PC-3 (cell line): Measurements from ENCODE around the gene TAS1R2. TPM values are rescaled to one million over a fixed set of nuclear protein-coding genes. Genes with fewer than 3 reads are reported as not detected.

Experiments
- ATAC-seq: fragments of 200-7000 bp; cut with Tn5 transposase; 2 replicates; pipeline ENCODE4 v1.9.1; 2020; ENCODE audit warnings: mild to moderate bottlenecking, moderate library complexity
- BruUV-seq: library from RNA; stranded (reverse); fragments of 400-500 nt; replicated peaks from 2 replicates; lab custom pipeline; 2021; lab: Mats Ljungman, UMichigan
- CTCF ChIA-PET: fragments of 300-600 bp; sonication (Branson Sonifier 250); formaldehyde crosslinking; loops from one replicate; lab custom pipeline; 2022; ENCODE audit warnings: antibody characterized with exemption; lab: Charles Lee
- POLR2A ChIA-PET: fragments of 300-600 bp; sonication (Branson Sonifier 250); formaldehyde crosslinking; loops from one replicate; lab custom pipeline; 2022; ENCODE audit warnings: antibody characterized with exemption; ENCODE audit not compliant: unreplicated experiment; lab: Charles Lee
- DNase-seq: peaks from one replicate; pipeline ENCODE4 v3.0.0-alpha.2; 2015
- H2AFZ ChIP-seq: fragments of 300-600 bp; sonication (generic); 2 replicates; pipeline ENCODE4 v1.6.0; 2016; ENCODE audit warnings: antibody characterized with exemption, low read length
- H3F3A ChIP-seq: fragments of 300-600 bp; sonication (generic); one replicate; pipeline ENCODE4 v1.6.0; 2017; ENCODE audit warnings: antibody characterized with exemption, low read length, control low read depth, mild to moderate bottlenecking; ENCODE audit not compliant: unreplicated experiment
- H3K27ac ChIP-seq: fragments of 300-600 bp; sonication (generic); 2 replicates; pipeline ENCODE4 v1.5.1; 2016; ENCODE audit warnings: mild to moderate bottlenecking, low read length
- H3K27me3 ChIP-seq: fragments of 300-600 bp; sonication (generic); 2 replicates; pipeline ENCODE4 v1.6.1; 2016; ENCODE audit warnings: low read length, mixed read lengths
- H3K36me3 ChIP-seq: fragments of 300-600 bp; sonication (generic); 2 replicates; pipeline ENCODE4 v1.6.1; 2016; ENCODE audit warnings: low read depth, mixed run types, low read length, mixed read lengths
- H3K4me1 ChIP-seq: fragments of 300-600 bp; sonication (generic); 2 replicates; pipeline ENCODE4 v1.5.1; 2016; ENCODE audit warnings: low read length; ENCODE audit not compliant: insufficient read depth
- H3K4me2 ChIP-seq: fragments of 300-600 bp; sonication (generic); 2 replicates; pipeline ENCODE4 v1.6.0; 2016; ENCODE audit warnings: low read length
- H3K4me3 ChIP-seq: fragments of 300-600 bp; sonication (generic); 2 replicates; pipeline ENCODE4 v1.5.1; 2016; ENCODE audit warnings: mild to moderate bottlenecking, low read length, mixed read lengths
- H3K79me2 ChIP-seq: fragments of 300-600 bp; sonication (generic); 2 replicates; pipeline ENCODE4 v1.6.1; 2017; ENCODE audit warnings: low read length, mixed read lengths
- H3K9ac ChIP-seq: fragments of 300-600 bp; sonication (generic); 2 replicates; pipeline ENCODE4 v1.6.0; 2016; ENCODE audit warnings: mild to moderate bottlenecking, low read length
- H3K9me2 ChIP-seq: fragments of 300-600 bp; sonication (generic); replicated peaks from 2 replicates; pipeline ENCODE4 v1.6.1; 2016; ENCODE audit warnings: mixed run types, low read length, mixed read lengths
- H3K9me3 ChIP-seq: fragments of 300-600 bp; sonication (generic); 2 replicates; pipeline ENCODE4 v1.6.1; 2016; ENCODE audit warnings: low read length, mixed read lengths
- H4K20me1 ChIP-seq: fragments of 300-600 bp; sonication (generic); 2 replicates; pipeline ENCODE4 v1.6.1; 2016; ENCODE audit warnings: low read length, mixed read lengths
- CTCF ChIP-seq: fragments of 300-600 bp; sonication (generic); conservative IDR thresholded peaks from 2 replicates; pipeline ENCODE4 v1.5.1; 2017; ENCODE audit warnings: antibody characterized with exemption, low read depth, mild to moderate bottlenecking, low read length
- EZH2 ChIP-seq: fragments of 300-600 bp; sonication (generic); IDR thresholded peaks from one replicate; pipeline ENCODE4 v1.6.1; 2017; ENCODE audit warnings: antibody characterized with exemption, mild to moderate bottlenecking, low read length; ENCODE audit not compliant: unreplicated experiment
- EZH2phosphoT487 ChIP-seq: fragments of 300-600 bp; sonication (generic); IDR thresholded peaks from 2 replicates; pipeline ENCODE4 v1.6.1; 2018; ENCODE audit warnings: mild to moderate bottlenecking, antibody characterized with exemption, low read length, borderline replicate concordance
- intact Hi-C: fragments of 100-400 bp; cut with micrococcal nuclease; formaldehyde crosslinking; loops from 2 replicates; pipeline ENCODE4 v1.9.0; 2023
- total RNA-seq: library from RNA; depleted of rRNA; stranded (reverse); fragments of >200 nt; gene quantifications from 2 replicates; pipeline ENCODE4 v1.2.3, GENCODE V29; 2014

The TAS1R2 gene
- total RNA-seq, 1 experiment from 2014 or later = not detected

GRCh38 chr1:18899363-18900049 is 40.0 kb upstream of the TAS1R2 start:
- no peak overlapping the region for H3K4me3 ChIP-seq
- TF ChIP-seq EZH2 = no peak
- no peak for TF ChIP-seq CTCF
- no peak for TF ChIP-seq EZH2phosphoT487
- no peak overlapping the region for H2AFZ ChIP-seq
- intact Hi-C loops = loop anchor here (5.0 to 10.0 kb wide), 2 partner anchors 58 to 345 kb away; partner anchors contain the start of gene IFFO2
- ChIA-PET POLR2A (no interaction called here), CTCF (no interaction called here)
- no peak overlapping the region for H3K4me2 ChIP-seq
- peaks cover 6% of the 10 kb centered on the region for H3F3A ChIP-seq
- H3K9me3 ChIP-seq = no peaks in the 10 kb centered on the region
- BruUV-seq = no TSS peak
- H3K79me2 ChIP-seq = peaks cover 4% of the 10 kb centered on the region; the same call in 1 of the 2 replicates
- H4K20me1 ChIP-seq = no peaks in the 10 kb centered on the region
- H3K27ac ChIP-seq = no peak overlapping the region
- H3K36me3 ChIP-seq = no peaks in the 10 kb centered on the region
- no peaks in the 10 kb centered on the region for H3K9me2 ChIP-seq
- no peaks in the 10 kb centered on the region for H3K27me3 ChIP-seq
- H3K9ac ChIP-seq = no peak overlapping the region
- ATAC-seq (no peak), DNase-seq (no peak)
- peaks cover 23% of the 10 kb centered on the region for H3K4me1 ChIP-seq

- no peaks in the 10 kb centered on the region for H3K36me3 ChIP-seq
- BruUV-seq = no TSS peak
- no peaks in the 10 kb centered on the region for H4K20me1 ChIP-seq
- H3K9me3 ChIP-seq = no peaks in the 10 kb centered on the region
- peaks cover 4% of the 10 kb centered on the region; the same call in 1 of the 2 replicates for H3K79me2 ChIP-seq
- no peak overlapping the region for H3K4me2 ChIP-seq
- DNase-seq (no peak), ATAC-seq (no peak)
- H2AFZ ChIP-seq = no peak overlapping the region
- no peak overlapping the region for H3K9ac ChIP-seq
- ChIA-PET POLR2A (no interaction called here), CTCF (no interaction called here)
- peaks cover 6% of the 10 kb centered on the region for H3F3A ChIP-seq
- peaks cover 14% of the 10 kb centered on the region for H3K4me1 ChIP-seq
- TF ChIP-seq EZH2phosphoT487 (no peak), EZH2 (no peak), CTCF (no peak)
- no peaks in the 10 kb centered on the region for H3K27me3 ChIP-seq
- H3K9me2 ChIP-seq = no peaks in the 10 kb centered on the region
- no peak overlapping the region for H3K4me3 ChIP-seq
- no peak overlapping the region for H3K27ac ChIP-seq
- intact Hi-C loops = no loop called here
Measured at GRCh38 chr1:18898567-18898966, 39.1 kb upstream of the TAS1R2 start.

GRCh38 chr1:18895317-18895716 is 35.9 kb upstream of the TAS1R2 start:
- Histone ChIP-seq H3K4me1 (no peaks in the 10 kb centered on the region), H2AFZ (no peak overlapping the region), H3K9me3 (no peaks in the 10 kb centered on the region), H3K4me2 (no peak overlapping the region), H3K79me2 (no peaks in the 10 kb centered on the region), H3K9me2 (no peaks in the 10 kb centered on the region), H3K27ac (no peak overlapping the region), H3K4me3 (no peak overlapping the region), H3K36me3 (no peaks in the 10 kb centered on the region), H3F3A (no peaks in the 10 kb centered on the region), H3K9ac (no peak overlapping the region), H4K20me1 (no peaks in the 10 kb centered on the region), H3K27me3 (no peaks in the 10 kb centered on the region)
- ChIA-PET POLR2A (interaction anchor here (0.6 kb wide), 1 partner anchor 826 kb away, joined by 8 read pairs; no protein-coding TSS in a partner anchor), CTCF (no interaction called here)
- no peak for ATAC-seq
- TF ChIP-seq EZH2phosphoT487 (no peak), EZH2 (no peak), CTCF (no peak)
- no peak for DNase-seq
- no TSS peak for BruUV-seq
- intact Hi-C loops = no loop called here
